Activated CD4-positive, alpha-beta T cell treated with anti-CD3 and anti-CD28 coated beads, Interleukin-2, amount 50 U/mL, for 24 hours (primary cell): Measurements from ENCODE around the gene PFDN1.
"Not testable (repeated sequence)": the region's sequence is repeated elsewhere in the genome, so short reads cannot be mapped to it uniquely, and the experiment has no call there.

Experiments used
- DNase-seq, 2 donors: peaks; one replicate each; pipeline ENCODE4 v3.0.0-alpha.2; 2020; ENCODE audit warnings: low read depth in 1 of 2, low spot score in 1 of 2

The PFDN1 gene

DNA sequence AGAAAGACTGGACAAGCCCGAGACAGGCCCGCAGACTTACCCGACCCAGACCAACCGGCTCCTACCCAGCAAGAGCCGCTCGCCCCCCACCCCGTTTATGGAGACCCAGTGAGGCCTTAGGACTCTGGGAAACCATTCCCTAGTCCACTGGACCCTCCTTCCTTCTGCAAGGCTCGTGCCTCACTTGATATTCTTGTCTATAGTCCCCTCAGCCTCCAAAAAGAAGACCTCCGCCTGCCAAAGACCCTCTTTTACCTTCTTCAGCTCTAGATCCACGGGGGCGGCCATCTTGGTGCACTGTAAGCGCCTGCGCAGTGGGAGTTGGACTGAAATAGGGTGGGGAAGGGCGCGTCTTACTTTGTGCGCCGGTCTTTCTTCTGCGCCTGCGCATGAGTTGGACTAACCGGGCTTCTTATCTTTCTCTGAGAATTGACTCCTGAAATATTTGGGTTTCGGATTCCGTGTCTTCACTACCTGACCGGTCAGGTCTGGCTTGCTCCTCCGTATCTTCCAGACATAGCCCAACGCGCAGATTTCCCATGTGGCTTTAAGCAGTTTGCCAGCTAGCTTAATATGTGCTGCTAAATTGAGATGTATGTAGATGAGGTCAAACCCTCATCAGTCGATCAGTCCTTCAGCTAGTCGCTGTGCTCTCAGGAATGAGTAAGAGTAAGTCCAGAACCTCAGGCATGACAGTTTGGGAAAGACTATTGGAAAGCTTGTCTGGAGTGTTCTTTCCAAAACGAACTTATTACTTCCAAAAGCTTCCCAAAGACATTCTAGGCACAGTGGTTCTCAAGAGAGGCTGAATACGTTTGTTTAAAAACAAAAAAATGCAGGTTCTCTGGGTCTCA is at the start of gene PFDN1:
TSS of gene PFDN1 (minus strand) at position 316 of the 854 bp plus-strand sequence. CDS start at position 288, 28 bp downstream.
- DNase-seq = peak; percentile 68 to 93

- peak in 1 of 2 donors; percentile 76 for DNase-seq
Observed at GRCh38 chr5:140351609-140352334, 48.9 kb upstream of the PFDN1 start.

GRCh38 chr5:140349244-140349643 is 46.3 kb upstream of the PFDN1 start:
- DNase-seq = no peak

DNA sequence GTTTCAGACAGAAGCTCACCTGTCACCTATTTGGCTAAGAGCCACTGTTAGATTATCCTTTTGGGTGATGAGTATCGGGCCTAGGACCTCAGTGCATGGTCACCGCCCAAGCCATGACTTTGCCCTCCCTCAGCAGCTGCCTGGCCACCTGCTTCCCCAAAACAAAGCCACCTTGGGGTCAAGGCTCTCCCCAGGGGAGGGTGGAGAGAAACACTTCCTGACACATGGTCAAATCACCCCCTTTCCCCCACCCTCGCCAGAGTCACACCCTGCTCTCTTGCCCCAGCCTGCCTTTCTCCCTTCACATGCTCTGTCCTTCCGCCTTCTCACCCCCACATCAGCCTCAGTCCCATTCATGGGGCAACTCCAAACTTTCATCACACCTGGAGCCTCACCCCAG is 45.2 kb upstream of the PFDN1 start:
- no peak for DNase-seq

DNA sequence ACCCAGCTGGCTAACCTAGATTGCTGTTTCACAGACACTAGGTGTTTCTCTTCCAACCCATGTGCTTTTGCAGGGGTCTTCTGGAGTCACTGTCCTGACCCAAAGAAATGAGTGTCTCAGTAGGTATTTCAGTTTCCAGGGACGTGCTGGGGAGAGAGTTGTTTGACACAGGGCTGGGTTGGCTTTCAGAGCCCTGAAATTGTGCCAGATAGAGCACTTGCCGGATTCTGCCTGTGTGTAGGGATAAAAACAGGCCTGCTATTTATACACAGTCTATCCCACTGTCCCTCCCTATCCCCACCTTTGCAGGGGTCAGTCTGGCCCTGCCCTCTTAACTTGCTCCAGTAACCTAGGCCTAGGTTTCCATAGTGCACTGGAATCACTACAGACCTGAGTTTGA is 44.5 kb upstream of the PFDN1 start:
- DNase-seq = no peak

GRCh38 chr5:140346348-140347221 is 43.7 kb upstream of the PFDN1 start, which contains the start of gene HBEGF:
Gene HBEGF (minus strand): TSS chr5:140346603. CDS start chr5:140346328, 275 bp downstream.
- peak; percentile 21 to 22 for DNase-seq

GRCh38 chr5:140345919-140346347 is 43.0 kb upstream of the PFDN1 start:
- DNase-seq = no peak

DNA sequence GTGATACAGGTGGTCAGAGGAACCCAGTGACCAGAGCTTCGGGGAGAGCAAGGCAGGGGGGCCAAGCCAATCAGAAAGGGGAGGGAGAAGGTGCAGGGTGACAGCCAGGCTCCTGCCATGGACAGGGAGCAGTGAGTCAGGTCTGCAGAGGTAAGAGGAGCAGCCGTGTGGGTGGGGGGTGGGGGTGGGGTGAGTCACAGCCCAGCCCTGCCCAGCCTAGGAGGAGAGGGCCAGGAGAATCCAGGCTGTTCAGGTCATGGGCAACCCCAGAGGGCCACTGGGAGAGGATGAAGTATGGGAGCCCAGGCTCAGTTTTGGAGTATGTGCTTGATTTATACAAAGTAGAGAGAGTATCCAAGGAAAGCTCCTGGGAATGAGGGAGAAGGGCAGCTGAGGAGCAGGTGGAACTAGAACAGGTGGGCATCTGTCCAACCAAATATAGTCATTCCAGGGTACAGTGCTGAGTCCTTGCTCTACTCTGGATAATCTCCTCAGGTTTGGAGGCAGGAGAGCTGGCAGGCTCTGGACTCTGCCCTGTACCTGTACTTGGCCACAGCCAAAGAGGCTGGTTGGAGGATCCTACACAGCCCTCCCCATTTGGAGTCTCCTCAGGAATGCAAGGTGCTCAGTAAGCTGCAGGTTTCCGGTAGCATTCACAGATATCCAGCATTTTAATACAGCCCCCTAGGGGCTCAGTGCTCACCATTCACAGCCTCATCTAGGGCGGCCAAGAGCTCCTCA is 42.0 kb upstream of the PFDN1 start:
- DNase-seq = no peak

DNA sequence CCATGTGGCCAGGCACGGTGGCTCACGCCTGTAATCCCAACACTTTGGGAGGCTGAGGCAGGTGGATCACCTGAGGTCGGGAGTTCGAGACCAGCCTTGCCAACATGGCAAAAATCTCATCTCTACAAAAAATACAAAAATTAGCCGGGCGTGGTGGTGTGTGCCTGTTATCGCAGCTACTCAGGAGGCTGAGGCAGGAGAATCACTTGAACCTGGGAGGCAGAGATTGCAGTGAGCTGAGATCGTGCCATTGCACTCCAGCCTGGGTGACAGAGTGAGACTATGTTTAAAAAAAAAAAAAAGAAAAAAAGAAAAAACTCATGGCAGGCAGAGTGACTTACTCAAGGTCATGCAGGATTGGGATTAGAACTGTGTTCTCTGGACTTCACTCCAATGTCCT is 40.9 kb upstream of the PFDN1 start:
- DNase-seq = not testable (repeated sequence)

DNA sequence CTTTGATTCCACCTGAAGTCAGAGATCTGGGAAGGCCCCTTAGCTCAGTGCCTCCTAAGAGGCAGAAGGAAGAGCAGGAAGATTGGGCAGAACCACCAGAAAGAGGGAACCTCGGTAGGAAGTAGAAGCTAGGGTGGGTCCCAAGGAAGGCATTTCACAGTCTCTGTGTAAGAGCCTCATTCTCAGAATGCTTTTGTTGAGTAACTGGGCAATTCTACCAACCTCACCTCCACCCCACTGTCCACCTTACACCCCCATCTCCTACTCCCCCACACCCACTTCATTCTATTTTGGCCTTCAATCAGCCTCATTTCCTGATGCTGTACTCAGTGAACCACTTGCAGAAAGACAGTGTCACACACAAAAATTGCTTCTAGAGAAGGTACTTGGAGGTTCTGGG is 40.0 kb upstream of the PFDN1 start:
- no peak for DNase-seq

DNA sequence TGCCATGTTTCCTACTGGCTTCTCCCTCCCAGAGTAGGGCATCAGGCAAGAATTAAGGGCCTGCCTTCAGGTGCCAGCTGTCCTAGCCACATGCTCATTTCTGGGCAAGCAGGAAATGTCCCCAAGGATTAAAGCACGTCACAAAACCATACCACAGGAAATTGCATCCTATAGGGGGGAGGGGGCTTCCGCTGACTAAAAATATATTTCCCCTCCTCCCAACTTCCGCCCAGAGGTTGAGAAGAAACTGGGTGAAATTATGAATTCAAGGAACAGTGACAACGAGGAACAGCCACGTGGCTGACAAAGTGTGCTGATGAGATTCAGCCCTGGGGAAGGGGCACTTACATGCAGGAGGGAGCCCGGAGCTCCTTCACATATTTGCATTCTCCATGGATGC is 39.4 kb upstream of the PFDN1 start:
- no peak for DNase-seq

- DNase-seq = no peak
Observed at GRCh38 chr5:140341591-140341990, 38.7 kb upstream of the PFDN1 start.

- DNase-seq = no peak
Observed at GRCh38 chr5:140340605-140341121, 37.8 kb upstream of the PFDN1 start.

GRCh38 chr5:140339636-140340035 is 36.7 kb upstream of the PFDN1 start:
- DNase-seq = no peak

- no peak for DNase-seq
Observed at GRCh38 chr5:140338908-140339307, 36.0 kb upstream of the PFDN1 start.

DNA sequence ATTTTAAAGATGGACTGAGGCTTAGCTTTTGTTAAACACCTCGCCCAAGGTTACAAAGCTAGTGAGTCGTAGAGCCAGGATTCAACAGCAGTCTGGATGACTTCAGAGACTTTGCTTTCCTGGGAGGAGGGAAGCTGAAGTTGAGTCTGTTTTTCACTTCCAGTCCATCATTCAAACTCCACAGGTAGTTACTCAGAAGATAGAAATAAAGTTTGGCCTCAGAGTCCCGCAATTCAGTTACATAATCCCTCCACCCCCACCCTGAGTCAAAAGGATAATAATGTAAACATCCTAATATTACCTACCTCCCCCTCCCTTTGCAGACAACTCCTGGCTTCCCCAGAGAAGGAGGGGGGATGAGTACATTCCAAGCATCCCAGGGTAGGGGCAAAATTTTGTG is 35.4 kb upstream of the PFDN1 start:
- DNase-seq = no peak

DNA sequence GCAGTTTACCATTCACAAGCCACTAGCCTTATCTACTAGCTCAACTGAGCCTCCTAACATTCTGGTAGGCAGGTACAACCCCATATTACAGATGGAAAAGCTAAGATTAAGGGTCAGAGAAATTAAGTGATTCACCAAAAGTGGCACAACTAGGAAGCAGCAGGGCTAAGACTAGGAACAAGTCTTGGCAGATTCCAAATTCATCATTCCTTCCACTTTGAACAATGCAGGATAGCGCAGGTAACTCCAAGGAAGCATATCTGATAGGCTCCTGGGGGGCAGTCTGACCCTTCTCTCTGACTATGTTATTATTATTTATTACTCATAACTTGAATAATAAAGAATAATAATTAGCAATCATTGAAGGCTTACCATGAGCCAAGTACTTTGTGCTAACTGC is 35.0 kb upstream of the PFDN1 start:
- DNase-seq = no peak

DNA sequence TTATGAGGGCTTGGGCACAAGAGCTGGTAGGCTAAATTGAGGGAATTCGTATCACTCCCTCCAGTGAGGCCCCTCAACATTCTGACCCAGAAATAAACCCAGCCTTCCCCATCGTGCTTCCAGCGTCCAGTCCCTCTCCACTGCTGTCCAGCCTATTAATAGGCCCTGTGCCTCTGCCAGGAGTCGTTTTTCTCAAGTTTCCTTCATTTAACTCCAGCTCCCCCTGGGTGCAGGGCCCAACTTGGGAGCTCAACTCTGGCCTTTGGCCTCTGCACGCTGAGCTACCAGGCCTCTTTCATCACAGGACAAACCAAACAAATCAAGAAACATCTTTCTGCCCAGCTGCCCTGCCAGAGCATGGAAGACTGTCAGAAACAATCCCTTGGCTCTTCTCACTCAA is 33.5 kb upstream of the PFDN1 start:
- DNase-seq = no peak

GRCh38 chr5:140331638-140332037 is 28.7 kb upstream of the PFDN1 start:
- DNase-seq = no peak

- DNase-seq = no peak
Observed at GRCh38 chr5:140329739-140330481, 27.0 kb upstream of the PFDN1 start.
